ENCODE measurements around the gene PARP12.

PARP12 gene

DNA sequence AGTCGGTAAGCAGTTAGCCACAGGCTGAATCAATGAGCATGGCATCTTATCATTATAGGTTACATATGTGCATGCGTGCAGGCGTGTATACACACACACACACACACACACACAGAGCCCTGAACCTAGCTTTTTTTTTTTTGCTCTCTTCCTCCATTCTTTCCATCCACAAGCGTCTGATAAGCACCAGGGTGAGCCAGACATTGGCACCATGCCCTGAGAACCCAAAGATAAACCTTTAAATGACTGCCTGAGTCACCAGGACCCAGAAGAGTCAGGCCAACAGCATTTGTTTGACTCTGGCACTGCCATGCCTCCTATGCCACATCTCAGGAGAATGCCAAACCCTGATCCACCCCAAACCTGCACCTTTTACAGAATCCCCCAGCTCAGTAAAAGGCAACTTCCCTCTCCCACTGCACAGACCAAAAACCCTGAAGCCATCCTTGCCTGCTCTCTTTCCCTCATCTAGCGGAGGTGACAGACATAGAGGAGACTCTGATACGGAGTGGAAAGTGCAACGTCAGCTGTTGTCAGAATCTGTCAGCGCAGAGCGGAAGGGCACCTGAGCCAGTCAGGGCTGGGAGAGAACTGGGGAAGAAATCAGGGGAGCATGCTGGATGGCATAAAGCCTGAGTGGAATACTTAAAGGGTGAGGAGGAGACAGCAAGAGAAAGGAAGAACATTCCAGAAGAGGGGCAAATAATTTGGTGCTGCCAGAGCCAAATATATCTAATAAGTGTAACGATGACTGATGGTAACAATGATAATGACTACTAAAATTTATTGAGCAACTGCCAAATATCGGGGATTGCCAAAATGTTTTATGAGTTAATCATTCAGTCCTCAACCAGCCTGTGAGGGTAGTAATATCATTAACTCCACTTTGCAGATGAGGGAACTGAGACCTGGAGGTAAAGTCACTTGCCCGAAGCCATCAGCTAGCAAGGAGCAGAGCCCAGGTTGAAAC, 3.2 kb downstream of the PARP12 start:
- DNase-seq, result peak; percentile 54

GRCh38 chr7:140058517-140058916, 4.2 kb downstream of the PARP12 start:
- no peak for DNase-seq

DNA sequence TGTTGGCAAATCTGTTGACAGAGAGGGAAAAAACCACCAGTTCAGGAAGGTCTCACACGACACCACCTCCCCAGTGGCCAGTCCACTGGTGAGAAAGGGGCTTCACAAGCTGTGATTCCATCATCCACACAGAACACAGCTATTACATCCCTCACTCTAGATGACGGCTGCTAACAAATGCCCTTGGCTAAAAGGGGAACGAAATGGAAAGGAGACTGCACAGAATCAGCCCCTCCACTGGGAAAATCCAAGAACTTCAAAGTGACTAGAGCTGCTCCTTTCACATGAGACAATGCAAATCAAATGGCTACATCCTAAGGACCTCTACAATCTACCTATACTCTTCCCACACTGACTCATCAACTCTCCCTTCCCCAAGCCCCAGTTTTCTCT, 5.6 kb downstream of the PARP12 start:
- no peak for DNase-seq

- no peak for DNase-seq
These were observed 6.2 kb downstream of the PARP12 start for GRCh38 chr7:140056431-140057142.

GRCh38 chr7:140055833-140056232, 6.9 kb downstream of the PARP12 start:
- DNase-seq, result no peak

DNA sequence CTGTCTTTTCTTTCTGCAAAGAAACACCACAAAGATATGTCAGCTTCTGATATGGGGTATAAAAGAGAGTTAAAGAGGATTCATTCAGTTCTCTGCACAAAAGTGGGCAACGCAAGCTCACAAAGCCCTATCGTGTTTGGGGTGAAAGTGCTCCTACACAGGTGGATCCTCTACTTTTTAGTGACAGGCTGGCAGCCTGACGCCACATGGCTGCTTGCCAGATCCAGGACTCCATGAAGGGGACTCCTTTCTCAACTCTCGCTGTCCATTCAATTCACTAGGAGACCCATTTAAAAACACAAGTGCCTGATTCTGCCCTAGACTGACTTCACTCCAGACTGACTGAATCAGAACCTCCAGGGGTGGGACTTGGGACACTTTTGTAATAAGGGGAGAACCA, 8.0 kb downstream of the PARP12 start:
- no peak for DNase-seq

- no peak for DNase-seq
These were observed 8.8 kb downstream of the PARP12 start for GRCh38 chr7:140053812-140054539.

DNA sequence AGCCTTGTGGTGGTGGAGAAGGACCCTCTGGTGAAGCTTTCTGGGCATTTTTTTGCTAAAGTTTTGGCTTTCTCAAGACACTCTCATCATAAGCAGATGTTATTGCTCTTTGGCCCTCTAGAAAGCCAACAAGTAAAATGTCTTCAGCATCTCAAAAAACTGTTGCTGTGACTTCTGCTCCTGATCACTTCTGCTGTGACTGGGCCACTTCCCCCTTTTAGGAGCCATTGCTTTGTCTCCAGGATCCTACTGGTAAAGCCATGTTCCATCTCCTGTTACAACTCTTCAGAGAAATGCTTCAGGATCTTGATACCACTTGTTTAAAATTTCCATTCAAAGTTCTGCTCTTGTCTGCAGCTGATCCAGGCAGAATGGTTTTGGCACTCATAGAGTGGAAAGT, 10.9 kb downstream of the PARP12 start:
- no peak for DNase-seq

GRCh38 chr7:140050100-140050499, 12.7 kb downstream of the PARP12 start:
- no peak for DNase-seq

DNA sequence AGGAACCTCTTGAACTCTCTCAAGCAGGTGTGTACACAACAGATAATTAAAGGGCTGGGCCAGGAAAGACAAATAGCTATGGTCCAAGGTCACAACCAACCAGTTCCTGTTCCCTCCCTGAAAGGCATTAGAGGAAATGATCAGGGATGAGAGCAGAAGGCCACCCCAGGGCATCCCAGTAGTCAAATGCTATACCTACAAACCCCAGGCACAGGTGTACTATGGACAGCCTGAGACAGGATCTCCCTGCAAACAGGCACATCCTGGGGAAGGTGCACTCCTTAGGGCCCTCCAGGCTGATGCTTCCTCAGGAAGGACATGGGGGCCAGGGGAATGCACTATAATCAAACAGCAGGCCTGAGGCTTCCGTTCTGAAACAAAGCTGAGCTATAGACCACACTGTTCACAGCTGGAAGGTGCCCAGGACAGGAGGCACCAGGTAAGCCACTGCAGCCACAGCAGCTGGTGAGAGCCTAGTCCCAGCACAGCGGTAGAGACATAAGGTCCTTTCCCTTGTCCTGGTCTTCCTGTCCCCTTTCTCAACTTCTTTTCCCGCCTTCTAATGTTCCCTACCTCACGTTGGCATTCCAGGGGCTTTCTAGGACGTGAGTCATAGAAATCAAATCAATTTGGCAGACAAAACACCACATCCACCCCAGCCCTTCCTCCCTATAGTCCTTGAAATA, 13.3 kb downstream of the PARP12 start:
- DNase-seq, result no peak

GRCh38 chr7:140048989-140049338, 13.8 kb downstream of the PARP12 start:
- no peak for DNase-seq

- DNase-seq, result no peak
These were observed 14.6 kb downstream of the PARP12 start for GRCh38 chr7:140048138-140048537.

- no peak for DNase-seq
These were observed 15.6 kb downstream of the PARP12 start for GRCh38 chr7:140047197-140047596.

DNA sequence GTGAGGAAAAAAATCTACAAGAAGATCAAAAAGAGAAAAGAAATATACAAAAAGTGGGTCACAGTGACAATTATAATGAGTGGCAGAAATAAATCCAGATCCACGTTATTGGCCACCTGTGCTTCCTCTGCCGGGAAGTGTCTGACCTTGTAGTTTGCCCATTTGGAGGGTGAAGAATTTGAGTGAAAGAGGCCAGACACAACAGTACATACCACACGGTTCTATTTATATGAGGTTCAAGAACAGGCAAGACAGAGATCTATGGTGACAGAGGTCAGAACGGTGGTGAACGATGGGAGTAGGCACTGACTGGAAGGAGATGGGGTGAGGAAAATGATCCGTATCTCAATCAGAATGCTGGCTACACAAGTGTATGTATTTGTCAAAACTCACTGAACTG, 17.1 kb downstream of the PARP12 start:
- DNase-seq, result no peak

DNA sequence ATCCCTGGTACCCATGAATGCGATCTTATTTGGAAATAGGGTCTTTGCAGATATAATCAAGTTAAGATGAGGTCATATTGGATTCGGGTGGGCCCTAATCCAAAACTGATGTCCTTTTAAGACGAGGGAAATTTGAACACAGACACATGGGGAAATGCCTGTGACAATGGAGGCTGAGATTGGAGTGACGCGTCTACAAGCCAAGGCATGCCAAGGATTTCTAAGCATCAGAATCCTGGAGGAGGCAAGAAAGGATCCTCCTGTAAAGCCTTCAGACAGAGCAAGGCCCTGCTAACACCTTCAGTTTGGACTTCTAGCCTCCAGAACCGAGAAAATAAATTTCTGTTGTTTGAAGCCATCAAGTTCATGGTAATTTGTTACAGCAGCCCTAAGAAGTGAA, 18.5 kb downstream of the PARP12 start:
- no peak for DNase-seq

- no peak for DNase-seq
These were observed 20.4 kb downstream of the PARP12 start for GRCh38 chr7:140042386-140042670.

GRCh38 chr7:140041659-140042385, 20.9 kb downstream of the PARP12 start:
- no peak for DNase-seq

DNA sequence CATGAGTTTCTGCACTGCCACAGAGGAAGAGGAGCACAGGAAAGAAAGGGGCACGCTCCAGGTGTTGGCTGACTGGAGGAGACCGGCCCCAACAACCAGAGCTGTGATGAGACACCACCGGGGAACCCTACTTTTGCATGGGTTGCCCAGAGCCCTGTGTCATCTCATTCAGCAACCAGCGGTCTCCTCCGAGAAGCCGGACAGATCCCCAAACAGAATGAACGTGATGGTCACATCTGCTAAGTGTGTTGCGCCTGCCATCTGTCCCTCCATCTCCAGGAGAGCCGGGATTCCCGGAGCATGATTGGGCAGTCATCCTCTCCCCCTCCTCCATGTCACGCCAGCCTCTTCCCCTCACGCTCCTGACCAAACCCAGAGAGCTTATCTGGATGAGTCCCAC, 22.9 kb downstream of the PARP12 start:
- DNase-seq, result no peak

GRCh38 chr7:140039066-140039465, 23.7 kb downstream of the PARP12 start:
- DNase-seq, result no peak

GRCh38 chr7:140036224-140036962, 26.4 kb downstream of the PARP12 start:
- no peak for DNase-seq

- no peak for DNase-seq
These were observed 27.1 kb downstream of the PARP12 start for GRCh38 chr7:140035400-140036223.

Data from DMS79 (cell line).